Panc1 (cell line): ENCODE results near the gene TCHH. TPM values are rescaled to one million over a fixed set of nuclear protein-coding genes. Genes with fewer than 3 reads are reported as not detected.
A peak's percentile ranks its signal among the peaks of the same experiment; 100 is the strongest.

Experiments
- ATAC-seq: fragments of 200-7000 bp; cut with Tn5 transposase; 2 replicates; pipeline ENCODE4 v1.9.1; 2020; ENCODE audit warnings: mild to moderate bottlenecking, moderate library complexity
- BruUV-seq: library from RNA; stranded (reverse); fragments of 400-500 nt; replicated peaks from 2 replicates; lab custom pipeline; 2021; lab: Mats Ljungman, UMichigan
- CTCF ChIA-PET: fragments of 300-600 bp; sonication (Branson Sonifier 250); formaldehyde crosslinking; loops from one replicate; lab custom pipeline; 2022; ENCODE audit warnings: antibody characterized with exemption; lab: Charles Lee
- POLR2A ChIA-PET: fragments of 300-600 bp; sonication (Branson Sonifier 250); formaldehyde crosslinking; loops from one replicate; lab custom pipeline; 2022; ENCODE audit warnings: antibody characterized with exemption; lab: Charles Lee
- DNase-seq: peaks from one replicate; pipeline ENCODE4 v3.0.0-alpha.2; 2010; ENCODE audit warnings: low read depth, low spot score
- H3K27ac ChIP-seq: 2 replicates; pipeline ENCODE4 v1.5.1; 2011; ENCODE audit warnings: mild to moderate bottlenecking, low read length, inconsistent platforms
- H3K27me3 ChIP-seq: fragments of 200-500 bp; sonication (Bioruptor generic); 2 replicates; pipeline ENCODE4 v1.6.0; 2014; ENCODE audit warnings: low read length, inconsistent platforms; ENCODE audit not compliant: control insufficient read depth, insufficient read depth
- H3K36me3 ChIP-seq: fragments of 200-500 bp; sonication (Bioruptor generic); 2 replicates; pipeline ENCODE4 v1.5.1; 2014; ENCODE audit warnings: inconsistent platforms, mild to moderate bottlenecking, low read length, moderate library complexity; ENCODE audit not compliant: control insufficient read depth, insufficient read depth
- H3K4me1 ChIP-seq: 2 replicates; pipeline ENCODE4 v1.5.1; 2011; ENCODE audit warnings: inconsistent platforms, mild to moderate bottlenecking, low read length, moderate library complexity; ENCODE audit not compliant: control insufficient read depth, insufficient read depth
- H3K4me3 ChIP-seq, 2 experiments: 2 replicates each; pipeline ENCODE4 v1.5.1; 2011 to 2012; ENCODE audit warnings: low read depth in 2 of 2, low read length in 2 of 2, mild to moderate bottlenecking in 2 of 2, inconsistent platforms in 1 of 2, moderate library complexity in 1 of 2
- H3K9me3 ChIP-seq: fragments of 200-500 bp; sonication (Bioruptor generic); 2 replicates; pipeline ENCODE4 v1.5.1; 2014; ENCODE audit warnings: low read depth, mild to moderate bottlenecking, inconsistent platforms, low read length, moderate library complexity; ENCODE audit not compliant: control insufficient read depth, insufficient read depth
- POLR2AphosphoS5 ChIP-seq: IDR thresholded peaks from 2 replicates; pipeline ENCODE4 v1.6.1; 2012; ENCODE audit warnings: mild to moderate bottlenecking, low read depth, low read length, moderate library complexity
- REST ChIP-seq, 2 experiments: IDR thresholded peaks; 2 replicates each; pipeline ENCODE4 v1.6.1; 2011 to 2012; ENCODE audit warnings: low read depth in 2 of 2, control low read depth in 1 of 2, low read length in 1 of 2, mild to moderate bottlenecking in 1 of 2, moderate library complexity in 1 of 2; ENCODE audit not compliant: insufficient read depth in 1 of 2
- SIN3A ChIP-seq: IDR thresholded peaks from 2 replicates; pipeline ENCODE4 v1.6.1; 2012; ENCODE audit warnings: low read depth, mild to moderate bottlenecking, low read length, moderate library complexity, borderline replicate concordance; ENCODE audit not compliant: insufficient read depth
- TCF7L2 ChIP-seq: IDR thresholded peaks from 2 replicates; pipeline ENCODE4 v1.6.1; 2011; ENCODE audit warnings: mild to moderate bottlenecking, low read depth, low read length, inconsistent platforms
- in situ Hi-C: cut with HindIII; loops from 2 replicates; pipeline ENCODE4 v1.10.0; 2016; ENCODE audit warnings: low sequenced_read_pairs, low pct_unique_long_range_greater_than_20kb
- intact Hi-C: fragments of 100-400 bp; cut with micrococcal nuclease; formaldehyde crosslinking; loops from one replicate; pipeline ENCODE4 v1.10.0; 2022; ENCODE audit not compliant: unreplicated experiment
- total RNA-seq: library from RNA; stranded (reverse); gene quantifications from one replicate; pipeline ENCODE4 v1.2.1, GENCODE V29; 2021; ENCODE audit not compliant: unreplicated experiment
- TF ChIP-seq, protein P1 (sequence below): fragments of 450-650 bp; IDR thresholded peaks from 2 replicates; pipeline ENCODE4 v1.5.1; 2017; ENCODE audit warnings: mild to moderate bottlenecking

TCHH gene
- total RNA-seq, 1 experiment from 2014 or later = 0.28 TPM

GRCh38 chr1:152159144-152159543 is 43.9 kb upstream of the TCHH start, which contains the start of gene RPTN:
Gene RPTN (minus strand): TSS chr1:152159228. CDS start chr1:152157889, 1,339 bp downstream.
- Histone ChIP-seq H3K36me3 (no peaks in the 10 kb centered on the region), H3K27me3 (no peaks in the 10 kb centered on the region; the same call in 1 of the 2 replicates), H3K4me3 (no peak within 1 kb of the TSS), H3K27ac (no peak within 1 kb of the TSS), H3K9me3 (no peaks in the 10 kb centered on the region), H3K4me1 (no peaks in the 10 kb centered on the region)
- no TSS peak for BruUV-seq
- TF ChIP-seq SIN3A (no peak), POLR2AphosphoS5 (no peak), TCF7L2 (no peak)
- TF ChIP-seq, protein P1, sequence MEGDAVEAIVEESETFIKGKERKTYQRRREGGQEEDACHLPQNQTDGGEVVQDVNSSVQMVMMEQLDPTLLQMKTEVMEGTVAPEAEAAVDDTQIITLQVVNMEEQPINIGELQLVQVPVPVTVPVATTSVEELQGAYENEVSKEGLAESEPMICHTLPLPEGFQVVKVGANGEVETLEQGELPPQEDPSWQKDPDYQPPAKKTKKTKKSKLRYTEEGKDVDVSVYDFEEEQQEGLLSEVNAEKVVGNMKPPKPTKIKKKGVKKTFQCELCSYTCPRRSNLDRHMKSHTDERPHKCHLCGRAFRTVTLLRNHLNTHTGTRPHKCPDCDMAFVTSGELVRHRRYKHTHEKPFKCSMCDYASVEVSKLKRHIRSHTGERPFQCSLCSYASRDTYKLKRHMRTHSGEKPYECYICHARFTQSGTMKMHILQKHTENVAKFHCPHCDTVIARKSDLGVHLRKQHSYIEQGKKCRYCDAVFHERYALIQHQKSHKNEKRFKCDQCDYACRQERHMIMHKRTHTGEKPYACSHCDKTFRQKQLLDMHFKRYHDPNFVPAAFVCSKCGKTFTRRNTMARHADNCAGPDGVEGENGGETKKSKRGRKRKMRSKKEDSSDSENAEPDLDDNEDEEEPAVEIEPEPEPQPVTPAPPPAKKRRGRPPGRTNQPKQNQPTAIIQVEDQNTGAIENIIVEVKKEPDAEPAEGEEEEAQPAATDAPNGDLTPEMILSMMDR = 0 out of 2 replicates have a peak, but pooled peaks have one; percentile 3
- ChIA-PET CTCF (no interaction called here), POLR2A (no interaction called here)
- in situ Hi-C loops (no loop called here), intact Hi-C loops (no loop called here)
- DNase-seq (no peak), ATAC-seq (no peak)

- ATAC-seq (no peak), DNase-seq (no peak)
- no peaks in the 10 kb centered on the region for H3K9me3 ChIP-seq
- TF ChIP-seq SIN3A (no peak), TCF7L2 (no peak), POLR2AphosphoS5 (no peak), REST (IDR thresholded peaks at IDR 0.05; ENCODE audit: insufficient read depth in 1 of 2, low read depth in 2 of 2, low read length in 1 of 2) (no peak)
- TF ChIP-seq, protein P1 = no peak
- H3K27me3 ChIP-seq = no peaks in the 10 kb centered on the region; the same call in 1 of the 2 replicates
- H3K36me3 ChIP-seq = no peaks in the 10 kb centered on the region
- no TSS peak for BruUV-seq
- in situ Hi-C loops = no loop called here
- H3K4me1 ChIP-seq = no peaks in the 10 kb centered on the region
- ChIA-PET POLR2A (no interaction called here), CTCF (interaction anchor here (0.5 kb wide), 1 partner anchor 192 kb away, joined by 3 read pairs; no protein-coding TSS in a partner anchor)
- H3K27ac ChIP-seq = no peak overlapping the region
- intact Hi-C loops = no loop called here
- no peak overlapping the region for H3K4me3 ChIP-seq
These were observed 38.8 kb upstream of the TCHH start for GRCh38 chr1:152153996-152154395.
